WTC11 (cell line): ENCODE results near the gene MND1. TPM values are rescaled to one million over a fixed set of nuclear protein-coding genes. Genes with fewer than 3 reads are reported as not detected.
A peak's percentile ranks its signal among the peaks of the same experiment; 100 is the strongest.

Experiments used
- ATF1 ChIP-seq: sonication (generic); formaldehyde crosslinking; IDR thresholded peaks from 2 replicates; pipeline ENCODE4 v1.8.1; 2023; ENCODE audit warnings: mild to moderate bottlenecking, moderate library complexity, missing genetic modification reagents
- ESRRA ChIP-seq: sonication (generic); formaldehyde crosslinking; IDR thresholded peaks from 2 replicates; pipeline ENCODE4 v1.8.1; 2022; ENCODE audit warnings: mild to moderate bottlenecking, missing genetic modification reagents, borderline replicate concordance
- ETV6 ChIP-seq: sonication (generic); formaldehyde crosslinking; IDR thresholded peaks from 2 replicates; pipeline ENCODE4 v1.8.1; 2022; ENCODE audit warnings: mild to moderate bottlenecking, missing genetic modification reagents
- KAT7 ChIP-seq: sonication (generic); formaldehyde crosslinking; IDR thresholded peaks from 2 replicates; pipeline ENCODE4 v1.8.1; 2023; ENCODE audit warnings: missing genetic modification reagents, mild to moderate bottlenecking, borderline replicate concordance
- MXD4 ChIP-seq: fragments of 250-450 bp; sonication (Bioruptor Pico); IDR thresholded peaks from 2 replicates; pipeline ENCODE4 v1.8.0; 2021; ENCODE audit warnings: mild to moderate bottlenecking, moderate library complexity, borderline replicate concordance
- NFE2L1 ChIP-seq: sonication (generic); formaldehyde crosslinking; IDR thresholded peaks from 2 replicates; pipeline ENCODE4 v1.8.1; 2023; ENCODE audit warnings: missing genetic modification reagents
- NFYB ChIP-seq: sonication (generic); formaldehyde crosslinking; conservative IDR thresholded peaks from 2 replicates; pipeline ENCODE4 v1.8.0; 2022; ENCODE audit warnings: low read depth, missing genetic modification reagents
- NR1H2 ChIP-seq: sonication (generic); formaldehyde crosslinking; IDR thresholded peaks from 2 replicates; pipeline ENCODE4 v1.9.0; 2021; ENCODE audit warnings: mild to moderate bottlenecking, moderate library complexity, missing genetic modification reagents
- RORB ChIP-seq: fragments of 250-450 bp; sonication (Bioruptor Pico); IDR thresholded peaks from 2 replicates; pipeline ENCODE4 v1.9.0; 2021; ENCODE audit warnings: mild to moderate bottlenecking
- SMAD3 ChIP-seq: sonication (generic); formaldehyde crosslinking; IDR thresholded peaks from 2 replicates; pipeline ENCODE4 v1.8.0; 2022; ENCODE audit warnings: missing genetic modification reagents, mild to moderate bottlenecking, borderline replicate concordance
- SOX15 ChIP-seq: fragments of 250-450 bp; sonication (Bioruptor Pico); IDR thresholded peaks from 2 replicates; pipeline ENCODE4 v1.9.0; 2021; ENCODE audit warnings: mild to moderate bottlenecking
- SP1 ChIP-seq: sonication (generic); formaldehyde crosslinking; conservative IDR thresholded peaks from 2 replicates; pipeline ENCODE4 v1.8.1; 2022; ENCODE audit warnings: missing genetic modification reagents
- ZNF121 ChIP-seq: sonication (generic); formaldehyde crosslinking; IDR thresholded peaks from 2 replicates; pipeline ENCODE4 v1.8.0; 2023; ENCODE audit warnings: missing genetic modification reagents
- ZNF138 ChIP-seq: sonication (generic); formaldehyde crosslinking; conservative IDR thresholded peaks from 2 replicates; pipeline ENCODE4 v1.8.1; 2022; ENCODE audit warnings: mild to moderate bottlenecking, moderate library complexity, missing genetic modification reagents
- ZNF232 ChIP-seq: sonication (generic); formaldehyde crosslinking; IDR thresholded peaks from 2 replicates; pipeline ENCODE4 v1.8.0; 2022; ENCODE audit warnings: mild to moderate bottlenecking, missing genetic modification reagents
- ZNF671 ChIP-seq: fragments of 250-450 bp; sonication (Bioruptor Pico); IDR thresholded peaks from 2 replicates; pipeline ENCODE4 v1.8.0; 2021; ENCODE audit warnings: mild to moderate bottlenecking
- total RNA-seq: library from RNA; stranded (reverse); gene quantifications from 3 replicates; pipeline ENCODE4 v1.2.3, GENCODE V29; 2021
- TF ChIP-seq, protein P1 (sequence below): sonication (generic); formaldehyde crosslinking; IDR thresholded peaks from 2 replicates; pipeline ENCODE4 v1.8.0; 2022; ENCODE audit warnings: missing genetic modification reagents
- TF ChIP-seq, protein P2 (sequence below): sonication (generic); formaldehyde crosslinking; IDR thresholded peaks from 2 replicates; pipeline ENCODE4 v1.8.1; 2022; ENCODE audit warnings: low read depth, mild to moderate bottlenecking, moderate library complexity, missing genetic modification reagents, borderline replicate concordance
- TF ChIP-seq, protein P3 (sequence below): sonication (generic); formaldehyde crosslinking; IDR thresholded peaks from 2 replicates; pipeline ENCODE4 v1.8.1; 2022; ENCODE audit warnings: mild to moderate bottlenecking, moderate library complexity, missing genetic modification reagents
- TF ChIP-seq, protein P4 (sequence below): fragments of 250-450 bp; sonication (Bioruptor Pico); IDR thresholded peaks from 2 replicates; pipeline ENCODE4 v1.9.0; 2021; ENCODE audit warnings: mild to moderate bottlenecking
- TF ChIP-seq, protein P5 (sequence below): sonication (generic); formaldehyde crosslinking; IDR thresholded peaks from 2 replicates; pipeline ENCODE4 v1.8.0; 2022; ENCODE audit warnings: mild to moderate bottlenecking, missing genetic modification reagents
- TF ChIP-seq, protein P6 (sequence below): fragments of 250-450 bp; sonication (Bioruptor Pico); IDR thresholded peaks from 2 replicates; pipeline ENCODE4 v1.8.0; 2021; ENCODE audit warnings: mild to moderate bottlenecking
- TF ChIP-seq, protein P7 (sequence below): sonication (generic); formaldehyde crosslinking; IDR thresholded peaks from 2 replicates; pipeline ENCODE4 v1.8.0; 2023; ENCODE audit warnings: mild to moderate bottlenecking, missing genetic modification reagents

MND1 gene
- total RNA-seq, 1 experiment from 2014 or later, result 36.0 TPM

DNA sequence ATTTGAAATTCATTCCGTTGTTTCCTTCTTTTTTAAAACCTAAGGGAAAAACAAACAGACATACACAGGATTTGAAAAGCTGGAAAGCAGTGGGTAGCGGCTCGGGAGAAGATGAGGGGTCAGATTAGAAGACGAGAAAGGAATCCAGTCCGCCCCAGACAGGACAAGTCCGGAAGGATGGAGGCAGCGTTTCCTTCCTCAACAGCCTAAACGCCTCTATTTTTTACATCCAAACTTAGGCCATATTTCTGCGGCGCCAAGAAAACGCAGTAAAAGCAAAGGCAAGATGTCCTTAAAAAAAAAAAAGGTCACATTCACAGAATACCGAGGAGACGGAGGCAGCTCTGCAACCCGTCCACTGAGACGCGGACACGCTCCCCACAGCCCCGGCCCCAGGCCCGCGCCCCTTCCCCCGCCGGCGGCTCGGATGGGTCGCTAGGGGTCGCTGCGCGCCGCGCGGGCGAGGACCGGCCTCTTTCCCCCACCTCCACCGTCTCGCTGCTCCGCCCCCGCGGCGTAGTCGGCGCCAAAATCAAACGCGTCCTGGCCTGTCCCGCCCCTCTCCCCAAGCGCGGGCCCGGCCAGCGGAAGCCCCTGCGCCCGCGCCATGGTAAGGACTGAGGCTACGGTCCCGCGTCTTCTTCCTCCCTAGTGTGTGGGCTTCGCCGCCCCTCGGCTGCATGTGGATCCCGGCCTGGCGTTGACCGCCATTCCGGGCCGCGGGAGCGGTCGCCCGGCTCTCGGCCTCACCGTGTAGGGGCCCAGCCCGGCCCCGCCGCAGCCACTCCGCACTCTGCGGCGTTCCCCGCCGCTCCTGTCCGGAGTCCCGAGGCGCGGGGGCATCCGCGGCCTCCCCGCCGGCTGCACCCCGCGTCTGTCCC, at the start of gene MND1 (continued):
- TF ChIP-seq, protein P1, sequence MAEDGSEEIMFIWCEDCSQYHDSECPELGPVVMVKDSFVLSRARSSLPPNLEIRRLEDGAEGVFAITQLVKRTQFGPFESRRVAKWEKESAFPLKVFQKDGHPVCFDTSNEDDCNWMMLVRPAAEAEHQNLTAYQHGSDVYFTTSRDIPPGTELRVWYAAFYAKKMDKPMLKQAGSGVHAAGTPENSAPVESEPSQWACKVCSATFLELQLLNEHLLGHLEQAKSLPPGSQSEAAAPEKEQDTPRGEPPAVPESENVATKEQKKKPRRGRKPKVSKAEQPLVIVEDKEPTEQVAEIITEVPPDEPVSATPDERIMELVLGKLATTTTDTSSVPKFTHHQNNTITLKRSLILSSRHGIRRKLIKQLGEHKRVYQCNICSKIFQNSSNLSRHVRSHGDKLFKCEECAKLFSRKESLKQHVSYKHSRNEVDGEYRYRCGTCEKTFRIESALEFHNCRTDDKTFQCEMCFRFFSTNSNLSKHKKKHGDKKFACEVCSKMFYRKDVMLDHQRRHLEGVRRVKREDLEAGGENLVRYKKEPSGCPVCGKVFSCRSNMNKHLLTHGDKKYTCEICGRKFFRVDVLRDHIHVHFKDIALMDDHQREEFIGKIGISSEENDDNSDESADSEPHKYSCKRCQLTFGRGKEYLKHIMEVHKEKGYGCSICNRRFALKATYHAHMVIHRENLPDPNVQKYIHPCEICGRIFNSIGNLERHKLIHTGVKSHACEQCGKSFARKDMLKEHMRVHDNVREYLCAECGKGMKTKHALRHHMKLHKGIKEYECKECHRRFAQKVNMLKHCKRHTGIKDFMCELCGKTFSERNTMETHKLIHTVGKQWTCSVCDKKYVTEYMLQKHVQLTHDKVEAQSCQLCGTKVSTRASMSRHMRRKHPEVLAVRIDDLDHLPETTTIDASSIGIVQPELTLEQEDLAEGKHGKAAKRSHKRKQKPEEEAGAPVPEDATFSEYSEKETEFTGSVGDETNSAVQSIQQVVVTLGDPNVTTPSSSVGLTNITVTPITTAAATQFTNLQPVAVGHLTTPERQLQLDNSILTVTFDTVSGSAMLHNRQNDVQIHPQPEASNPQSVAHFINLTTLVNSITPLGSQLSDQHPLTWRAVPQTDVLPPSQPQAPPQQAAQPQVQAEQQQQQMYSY (CRISPR knock-in tag), result peak; percentile 95
- TF ChIP-seq, protein P2, sequence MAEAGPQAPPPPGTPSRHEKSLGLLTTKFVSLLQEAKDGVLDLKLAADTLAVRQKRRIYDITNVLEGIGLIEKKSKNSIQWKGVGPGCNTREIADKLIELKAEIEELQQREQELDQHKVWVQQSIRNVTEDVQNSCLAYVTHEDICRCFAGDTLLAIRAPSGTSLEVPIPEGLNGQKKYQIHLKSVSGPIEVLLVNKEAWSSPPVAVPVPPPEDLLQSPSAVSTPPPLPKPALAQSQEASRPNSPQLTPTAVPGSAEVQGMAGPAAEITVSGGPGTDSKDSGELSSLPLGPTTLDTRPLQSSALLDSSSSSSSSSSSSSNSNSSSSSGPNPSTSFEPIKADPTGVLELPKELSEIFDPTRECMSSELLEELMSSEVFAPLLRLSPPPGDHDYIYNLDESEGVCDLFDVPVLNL (CRISPR knock-in tag), result peak; percentile 97
- TF ChIP-seq ZNF121 (CRISPR knock-in tag), result peak; percentile 54; the same call in 1 of the 2 replicates
- no peak for TF ChIP-seq SOX15 (CRISPR knock-in tag)
- 0 out of 2 replicates have a peak, but pooled peaks have one; percentile 78 for TF ChIP-seq ZNF138
- TF ChIP-seq SP1, result peak; percentile 92
- TF ChIP-seq ZNF232 (CRISPR knock-in tag), result peak; percentile 69
- TF ChIP-seq ESRRA (CRISPR knock-in tag), result peak; percentile 51; the same call in 1 of the 2 replicates
- TF ChIP-seq RORB (CRISPR knock-in tag), result no peak
- TF ChIP-seq MXD4 (CRISPR knock-in tag), result no peak
- TF ChIP-seq, protein P3, sequence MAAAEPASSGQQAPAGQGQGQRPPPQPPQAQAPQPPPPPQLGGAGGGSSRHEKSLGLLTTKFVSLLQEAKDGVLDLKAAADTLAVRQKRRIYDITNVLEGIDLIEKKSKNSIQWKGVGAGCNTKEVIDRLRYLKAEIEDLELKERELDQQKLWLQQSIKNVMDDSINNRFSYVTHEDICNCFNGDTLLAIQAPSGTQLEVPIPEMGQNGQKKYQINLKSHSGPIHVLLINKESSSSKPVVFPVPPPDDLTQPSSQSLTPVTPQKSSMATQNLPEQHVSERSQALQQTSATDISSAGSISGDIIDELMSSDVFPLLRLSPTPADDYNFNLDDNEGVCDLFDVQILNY (CRISPR knock-in tag), result peak; percentile 98
- TF ChIP-seq ATF1 (CRISPR knock-in tag), result peak; percentile 63; the same call in 1 of the 2 replicates
- peak; percentile 19; the same call in 1 of the 2 replicates for TF ChIP-seq NFYB (CRISPR knock-in tag)
- peak; percentile 62; the same call in 1 of the 2 replicates for TF ChIP-seq SMAD3 (CRISPR knock-in tag)
- TF ChIP-seq, protein P4, sequence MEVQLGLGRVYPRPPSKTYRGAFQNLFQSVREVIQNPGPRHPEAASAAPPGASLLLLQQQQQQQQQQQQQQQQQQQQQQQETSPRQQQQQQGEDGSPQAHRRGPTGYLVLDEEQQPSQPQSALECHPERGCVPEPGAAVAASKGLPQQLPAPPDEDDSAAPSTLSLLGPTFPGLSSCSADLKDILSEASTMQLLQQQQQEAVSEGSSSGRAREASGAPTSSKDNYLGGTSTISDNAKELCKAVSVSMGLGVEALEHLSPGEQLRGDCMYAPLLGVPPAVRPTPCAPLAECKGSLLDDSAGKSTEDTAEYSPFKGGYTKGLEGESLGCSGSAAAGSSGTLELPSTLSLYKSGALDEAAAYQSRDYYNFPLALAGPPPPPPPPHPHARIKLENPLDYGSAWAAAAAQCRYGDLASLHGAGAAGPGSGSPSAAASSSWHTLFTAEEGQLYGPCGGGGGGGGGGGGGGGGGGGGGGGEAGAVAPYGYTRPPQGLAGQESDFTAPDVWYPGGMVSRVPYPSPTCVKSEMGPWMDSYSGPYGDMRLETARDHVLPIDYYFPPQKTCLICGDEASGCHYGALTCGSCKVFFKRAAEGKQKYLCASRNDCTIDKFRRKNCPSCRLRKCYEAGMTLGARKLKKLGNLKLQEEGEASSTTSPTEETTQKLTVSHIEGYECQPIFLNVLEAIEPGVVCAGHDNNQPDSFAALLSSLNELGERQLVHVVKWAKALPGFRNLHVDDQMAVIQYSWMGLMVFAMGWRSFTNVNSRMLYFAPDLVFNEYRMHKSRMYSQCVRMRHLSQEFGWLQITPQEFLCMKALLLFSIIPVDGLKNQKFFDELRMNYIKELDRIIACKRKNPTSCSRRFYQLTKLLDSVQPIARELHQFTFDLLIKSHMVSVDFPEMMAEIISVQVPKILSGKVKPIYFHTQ (CRISPR knock-in tag), result no peak
- TF ChIP-seq, protein P5, sequence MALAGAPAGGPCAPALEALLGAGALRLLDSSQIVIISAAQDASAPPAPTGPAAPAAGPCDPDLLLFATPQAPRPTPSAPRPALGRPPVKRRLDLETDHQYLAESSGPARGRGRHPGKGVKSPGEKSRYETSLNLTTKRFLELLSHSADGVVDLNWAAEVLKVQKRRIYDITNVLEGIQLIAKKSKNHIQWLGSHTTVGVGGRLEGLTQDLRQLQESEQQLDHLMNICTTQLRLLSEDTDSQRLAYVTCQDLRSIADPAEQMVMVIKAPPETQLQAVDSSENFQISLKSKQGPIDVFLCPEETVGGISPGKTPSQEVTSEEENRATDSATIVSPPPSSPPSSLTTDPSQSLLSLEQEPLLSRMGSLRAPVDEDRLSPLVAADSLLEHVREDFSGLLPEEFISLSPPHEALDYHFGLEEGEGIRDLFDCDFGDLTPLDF, result no peak
- peak; percentile 41; the same call in 1 of the 2 replicates for TF ChIP-seq NFE2L1 (CRISPR knock-in tag)
- peak; percentile 79 for TF ChIP-seq ETV6 (CRISPR knock-in tag)
- TF ChIP-seq, protein P6, sequence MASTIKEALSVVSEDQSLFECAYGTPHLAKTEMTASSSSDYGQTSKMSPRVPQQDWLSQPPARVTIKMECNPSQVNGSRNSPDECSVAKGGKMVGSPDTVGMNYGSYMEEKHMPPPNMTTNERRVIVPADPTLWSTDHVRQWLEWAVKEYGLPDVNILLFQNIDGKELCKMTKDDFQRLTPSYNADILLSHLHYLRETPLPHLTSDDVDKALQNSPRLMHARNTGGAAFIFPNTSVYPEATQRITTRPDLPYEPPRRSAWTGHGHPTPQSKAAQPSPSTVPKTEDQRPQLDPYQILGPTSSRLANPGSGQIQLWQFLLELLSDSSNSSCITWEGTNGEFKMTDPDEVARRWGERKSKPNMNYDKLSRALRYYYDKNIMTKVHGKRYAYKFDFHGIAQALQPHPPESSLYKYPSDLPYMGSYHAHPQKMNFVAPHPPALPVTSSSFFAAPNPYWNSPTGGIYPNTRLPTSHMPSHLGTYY (CRISPR knock-in tag), result no peak
- TF ChIP-seq NR1H2 (CRISPR knock-in tag), result no peak
- TF ChIP-seq, protein P7, sequence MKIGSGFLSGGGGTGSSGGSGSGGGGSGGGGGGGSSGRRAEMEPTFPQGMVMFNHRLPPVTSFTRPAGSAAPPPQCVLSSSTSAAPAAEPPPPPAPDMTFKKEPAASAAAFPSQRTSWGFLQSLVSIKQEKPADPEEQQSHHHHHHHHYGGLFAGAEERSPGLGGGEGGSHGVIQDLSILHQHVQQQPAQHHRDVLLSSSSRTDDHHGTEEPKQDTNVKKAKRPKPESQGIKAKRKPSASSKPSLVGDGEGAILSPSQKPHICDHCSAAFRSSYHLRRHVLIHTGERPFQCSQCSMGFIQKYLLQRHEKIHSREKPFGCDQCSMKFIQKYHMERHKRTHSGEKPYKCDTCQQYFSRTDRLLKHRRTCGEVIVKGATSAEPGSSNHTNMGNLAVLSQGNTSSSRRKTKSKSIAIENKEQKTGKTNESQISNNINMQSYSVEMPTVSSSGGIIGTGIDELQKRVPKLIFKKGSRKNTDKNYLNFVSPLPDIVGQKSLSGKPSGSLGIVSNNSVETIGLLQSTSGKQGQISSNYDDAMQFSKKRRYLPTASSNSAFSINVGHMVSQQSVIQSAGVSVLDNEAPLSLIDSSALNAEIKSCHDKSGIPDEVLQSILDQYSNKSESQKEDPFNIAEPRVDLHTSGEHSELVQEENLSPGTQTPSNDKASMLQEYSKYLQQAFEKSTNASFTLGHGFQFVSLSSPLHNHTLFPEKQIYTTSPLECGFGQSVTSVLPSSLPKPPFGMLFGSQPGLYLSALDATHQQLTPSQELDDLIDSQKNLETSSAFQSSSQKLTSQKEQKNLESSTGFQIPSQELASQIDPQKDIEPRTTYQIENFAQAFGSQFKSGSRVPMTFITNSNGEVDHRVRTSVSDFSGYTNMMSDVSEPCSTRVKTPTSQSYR (CRISPR knock-in tag), result no peak
- TF ChIP-seq KAT7 (CRISPR knock-in tag), result no peak; the same call in 1 of the 2 replicates
- peak; percentile 65; the same call in 1 of the 2 replicates for TF ChIP-seq ZNF671 (CRISPR knock-in tag)
